RPMI7951 (cell line): ENCODE results near the gene MEF2A. TPM values are rescaled to one million over a fixed set of nuclear protein-coding genes. Genes with fewer than 3 reads are reported as not detected.
"Not testable (repeated sequence)": the region's sequence is repeated elsewhere in the genome, so short reads cannot be mapped to it uniquely, and the experiment has no call there.

Source experiments
- DNase-seq: peaks from one replicate; pipeline ENCODE4 v3.0.0-alpha.2; 2012; ENCODE audit warnings: low read depth
- total RNA-seq: library from RNA; depleted of rRNA; stranded (reverse); fragments of >200 nt; shearing (Covaris generic); gene quantifications from 2 replicates; pipeline ENCODE4 v1.2.3, GENCODE V29; 2014

The MEF2A gene
- total RNA-seq, 1 experiment from 2014 or later: 37.1 TPM

- DNase-seq: no peak
These were observed 163.5 kb downstream of the MEF2A start for GRCh38 chr15:99729327-99729726.

- DNase-seq: peak; percentile 77
These were observed 164.1 kb downstream of the MEF2A start for GRCh38 chr15:99729920-99730319.

GRCh38 chr15:99731336-99732123 is 165.7 kb downstream of the MEF2A start:
- no peak for DNase-seq

GRCh38 chr15:99732124-99732750 is 166.5 kb downstream of the MEF2A start:
- DNase-seq: peak; percentile 41

GRCh38 chr15:99732751-99733267 is 167.0 kb downstream of the MEF2A start:
- DNase-seq: no peak

GRCh38 chr15:99733268-99734039 is 167.7 kb downstream of the MEF2A start, which contains the start of gene LYSMD4:
Gene LYSMD4, minus strand, starts transcription at chr15:99733437. Its CDS starts 1,438 bp downstream, at chr15:99731999.
- peak; percentile 93 for DNase-seq

GRCh38 chr15:99734040-99734291 is 168.2 kb downstream of the MEF2A start:
- DNase-seq: not testable (repeated sequence)

DNA sequence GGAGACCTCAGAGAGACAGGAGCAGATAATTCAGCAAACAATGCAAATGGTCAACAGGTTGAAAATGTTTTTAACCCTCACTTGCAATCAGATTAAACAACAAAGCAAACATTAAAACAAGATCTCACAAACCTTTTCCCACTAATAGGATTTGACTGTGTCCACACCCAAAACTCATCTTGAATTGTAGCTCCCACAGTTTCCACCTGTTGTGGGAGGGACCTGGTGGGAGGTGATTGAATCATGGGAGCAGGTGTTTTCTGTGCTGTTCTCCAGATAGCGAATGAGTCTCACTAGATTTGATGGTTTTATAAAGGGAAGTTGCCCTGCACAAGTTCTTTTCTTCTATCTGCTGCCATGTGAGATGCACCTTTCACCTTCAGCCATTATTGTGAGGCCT is 168.8 kb downstream of the MEF2A start:
- DNase-seq: no peak

- DNase-seq: no peak
These were observed 170.1 kb downstream of the MEF2A start for GRCh38 chr15:99735868-99736267.

DNA sequence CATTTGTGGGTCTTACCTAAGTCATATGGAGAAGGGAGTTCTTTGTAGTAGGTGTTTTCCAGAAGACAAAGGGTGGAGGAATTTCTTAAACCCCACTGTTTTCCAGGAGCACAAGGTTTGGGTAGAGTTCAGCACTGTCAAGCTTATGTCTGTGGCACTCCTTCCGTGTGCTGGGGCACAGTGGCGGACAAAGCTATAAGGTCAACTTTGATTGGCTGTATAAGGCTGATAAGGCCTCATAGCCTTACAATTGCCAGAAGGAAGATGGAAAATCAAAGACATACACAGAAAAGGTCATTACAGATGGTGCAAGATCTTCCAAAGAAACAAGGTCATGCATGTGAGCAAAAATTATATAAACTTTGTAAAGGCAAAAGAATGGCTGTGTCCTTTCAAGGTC is 170.9 kb downstream of the MEF2A start:
- no peak for DNase-seq

- DNase-seq: no peak
These were observed 172.4 kb downstream of the MEF2A start for GRCh38 chr15:99738021-99738847.

GRCh38 chr15:99741835-99742234 is 176.1 kb downstream of the MEF2A start:
- no peak for DNase-seq

DNA sequence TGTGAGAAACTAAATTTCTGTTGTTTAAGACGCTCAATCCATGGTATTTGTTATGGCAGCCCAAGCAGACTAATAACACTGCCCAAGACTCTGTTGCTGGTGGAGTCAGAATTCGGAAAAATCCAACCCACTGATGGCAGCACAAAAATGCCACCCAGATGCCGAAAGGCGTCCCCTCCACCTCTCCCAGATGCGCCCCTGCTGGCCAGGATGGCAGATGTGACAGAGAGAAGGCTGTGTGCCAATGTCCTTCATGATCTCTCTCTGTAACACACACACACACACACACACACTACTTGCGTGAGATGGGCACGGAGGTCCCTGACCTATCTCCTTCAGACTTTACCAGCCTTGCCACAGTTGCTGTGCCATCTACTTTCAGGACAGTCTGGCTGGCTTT is 178.4 kb downstream of the MEF2A start:
- DNase-seq: no peak

DNA sequence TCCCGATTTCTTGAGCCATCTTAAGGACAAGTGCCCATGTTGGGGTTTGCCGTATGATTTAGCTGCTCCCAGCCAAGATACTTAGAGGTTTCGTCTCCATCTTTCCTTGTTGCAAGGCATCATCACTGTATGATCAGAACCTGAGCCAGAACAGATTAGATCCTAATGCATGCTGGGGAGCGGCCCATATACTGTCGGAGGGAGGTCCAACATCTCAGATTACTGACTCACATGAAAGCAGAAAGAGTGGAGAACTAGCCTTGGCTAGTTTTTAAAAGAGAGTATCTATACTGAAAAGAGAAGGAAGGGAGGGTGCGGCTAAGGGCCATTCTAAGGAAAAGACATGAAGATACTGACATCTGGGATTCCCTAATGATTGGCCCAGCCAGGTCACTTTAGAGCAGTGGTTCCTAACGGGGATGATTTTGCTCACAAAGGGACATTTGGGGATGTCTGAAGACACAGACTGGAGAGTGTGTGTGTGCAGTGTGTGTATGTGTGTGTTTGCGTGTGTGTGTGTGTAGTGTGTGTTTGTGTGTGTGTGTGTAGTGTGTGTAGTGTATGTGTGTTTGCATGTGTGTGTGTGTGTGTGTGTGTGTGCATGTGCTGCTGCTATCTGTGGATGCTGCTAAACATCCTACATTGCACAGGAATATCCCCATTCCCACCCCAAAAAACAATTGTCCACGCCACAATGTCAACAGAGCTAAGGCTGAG is 179.7 kb downstream of the MEF2A start:
- DNase-seq: no peak

DNA sequence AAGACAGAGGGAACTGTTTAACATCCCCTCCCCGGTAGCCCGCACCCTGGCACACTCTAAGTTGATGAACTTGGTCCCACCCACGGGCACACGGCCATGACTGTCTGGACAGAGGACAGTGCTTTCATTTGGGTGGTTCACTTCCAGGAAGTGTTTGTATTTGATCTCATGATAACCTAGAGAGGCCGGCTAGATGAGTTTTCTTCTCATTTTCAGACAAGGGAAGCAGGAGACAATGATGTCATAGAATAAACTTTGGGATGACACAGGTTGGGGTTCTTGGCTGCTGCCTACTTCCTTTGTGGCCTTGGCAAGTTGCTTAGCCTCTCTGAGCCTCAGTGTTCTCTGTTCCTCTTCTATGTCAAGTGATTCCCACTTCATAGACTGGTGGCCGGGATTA is 183.6 kb downstream of the MEF2A start:
- no peak for DNase-seq

GRCh38 chr15:99750326-99750725 is 184.5 kb downstream of the MEF2A start:
- DNase-seq: not testable (repeated sequence)

DNA sequence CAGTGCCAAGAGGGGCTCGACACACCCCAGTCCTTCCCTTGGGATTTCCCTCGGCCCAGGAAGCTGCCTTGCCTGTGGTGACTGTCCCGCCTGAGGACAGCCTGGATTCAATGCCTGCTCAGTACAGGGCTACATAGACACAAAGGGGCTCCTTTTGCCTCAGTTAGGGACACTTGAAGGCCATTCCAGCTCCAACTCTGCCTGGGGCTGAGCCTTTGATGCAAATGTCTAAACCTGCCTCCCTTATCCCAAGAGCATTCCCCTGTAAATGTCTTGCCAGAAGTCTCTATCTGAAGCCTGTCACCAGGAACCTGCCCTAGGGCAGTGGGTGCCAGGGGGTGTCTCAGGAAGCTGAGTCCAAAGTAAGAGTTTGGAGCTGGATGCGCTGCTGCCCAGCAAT is 186.8 kb downstream of the MEF2A start:
- DNase-seq: no peak

DNA sequence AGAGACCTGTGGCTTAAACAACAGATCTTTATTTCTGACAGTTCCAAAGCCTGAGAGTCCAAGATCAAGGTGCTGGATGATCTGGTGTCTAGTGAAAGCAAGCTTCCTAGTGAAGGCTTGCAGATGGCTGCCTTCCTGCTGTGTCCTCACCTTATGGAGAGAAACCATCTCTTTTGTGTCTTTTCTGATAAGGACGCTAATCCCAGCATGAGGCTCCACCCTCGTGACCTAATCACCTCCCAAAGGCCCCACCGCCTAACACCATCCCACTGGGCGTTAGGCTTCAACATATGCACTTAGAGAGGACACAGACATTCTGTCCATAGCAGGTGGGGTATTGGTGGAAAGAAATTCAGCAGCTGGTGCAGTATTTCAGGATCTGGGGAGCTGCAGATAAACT is 187.3 kb downstream of the MEF2A start:
- no peak for DNase-seq

DNA sequence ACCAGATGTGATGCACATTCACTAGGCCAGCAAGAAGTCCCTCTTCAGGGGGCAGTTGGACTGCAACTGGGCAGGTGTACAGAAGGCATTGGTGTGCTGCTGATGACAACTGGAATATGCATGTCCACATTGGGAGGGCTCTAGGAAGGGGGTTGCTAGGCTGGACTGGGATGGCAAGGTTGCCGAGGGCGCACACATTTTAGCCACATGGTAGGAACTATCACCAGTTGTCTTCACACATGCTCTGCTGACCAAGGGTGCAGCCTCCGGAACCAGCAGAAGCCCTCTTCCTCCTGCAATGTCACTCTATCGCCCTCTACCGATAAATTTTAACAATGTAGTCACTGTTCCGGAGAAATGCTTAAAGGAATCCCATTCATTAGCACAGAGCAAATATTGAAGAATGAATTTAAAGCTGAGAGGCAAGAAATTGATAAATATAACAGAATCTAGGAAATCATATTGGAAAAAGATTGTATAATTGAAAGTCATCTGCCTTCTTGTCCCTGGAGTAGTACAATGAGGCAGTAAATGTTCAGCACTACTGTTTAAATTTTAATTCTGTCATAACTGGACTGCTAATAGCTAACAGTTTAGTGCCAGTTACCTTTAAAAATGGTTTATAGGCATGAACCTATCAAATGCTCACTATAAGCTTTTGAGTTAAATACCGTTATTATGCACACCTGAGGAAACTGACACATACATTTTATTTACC is 190.1 kb downstream of the MEF2A start:
- DNase-seq: peak; percentile 67

GRCh38 chr15:99762288-99762687 is 196.5 kb downstream of the MEF2A start:
- no peak for DNase-seq
